ENCODE data around the gene PPP1R9A. TPM values are rescaled to one million over a fixed set of nuclear protein-coding genes. Genes with fewer than 3 reads are reported as not detected.
"Not testable (repeated sequence)": the region's sequence is repeated elsewhere in the genome, so short reads cannot be mapped to it uniquely, and the experiment has no call there.

The PPP1R9A gene
- total RNA-seq, 1 donor from 2014 or later = 21.9 TPM

DNA sequence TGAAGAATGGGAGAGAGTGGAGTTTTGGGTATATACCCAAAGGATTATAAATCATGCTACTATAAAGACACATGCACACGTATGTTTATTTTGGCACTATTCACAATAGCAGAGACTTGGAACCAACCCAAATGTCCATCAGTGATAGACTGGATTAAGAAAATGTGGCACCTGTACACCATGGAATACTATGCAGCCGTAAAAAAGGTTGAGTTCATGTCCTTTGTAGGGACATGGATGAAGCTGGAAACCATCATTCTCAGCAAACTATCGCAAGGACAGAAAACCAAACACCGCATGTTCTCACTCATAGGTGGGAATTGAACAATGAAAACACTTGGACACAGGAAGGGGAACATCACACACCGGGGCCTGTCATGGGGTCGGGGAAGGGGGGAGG lies 101.4 kb downstream of the PPP1R9A start:
- DNase-seq (ENCODE audit: missing footprints); intact Hi-C loops (cut with DNase I): not testable (repeated sequence)

DNA sequence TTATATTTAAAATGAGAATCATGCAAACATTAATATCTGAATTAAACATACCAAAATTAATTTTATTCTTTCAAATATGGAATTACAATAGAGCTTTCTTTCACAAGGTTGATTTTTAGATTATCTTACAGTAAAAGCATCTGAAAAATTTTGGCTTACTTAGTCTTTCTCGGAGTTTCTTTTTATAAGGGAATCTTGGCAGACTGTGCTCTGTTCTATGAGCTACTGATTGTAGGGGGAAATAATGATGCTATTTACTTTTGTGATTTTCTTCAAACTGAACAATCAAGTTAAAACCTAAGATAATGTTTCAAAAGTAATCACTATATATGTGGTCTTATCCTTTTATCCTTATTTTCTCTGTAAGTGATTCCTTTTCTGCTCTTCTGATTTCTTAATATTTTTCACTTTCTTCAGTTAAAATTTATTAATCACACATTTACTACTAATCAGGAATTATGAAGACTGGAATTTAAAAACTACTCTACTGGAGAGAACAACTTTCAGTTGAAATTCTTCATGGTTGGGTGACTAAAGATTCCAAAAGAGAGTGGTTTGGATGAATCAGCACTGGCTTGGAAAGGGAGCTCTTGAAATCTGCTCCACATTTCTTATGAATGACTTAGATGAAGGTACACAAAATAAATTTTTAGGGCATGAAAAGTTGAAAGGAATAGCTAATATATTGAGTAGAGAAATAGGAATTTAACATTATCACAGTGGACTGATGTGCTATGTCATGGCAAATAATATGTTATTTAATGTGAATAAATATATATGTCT lies 103.9 kb downstream of the PPP1R9A start:
- DNase-seq (ENCODE audit: missing footprints) (no peak), ATAC-seq (no peak)
- intact Hi-C loops (cut with DNase I) = no loop called here

More for the DNA sequence above, 101.4 kb downstream of the PPP1R9A start:
- not testable (repeated sequence) for ATAC-seq

DNA sequence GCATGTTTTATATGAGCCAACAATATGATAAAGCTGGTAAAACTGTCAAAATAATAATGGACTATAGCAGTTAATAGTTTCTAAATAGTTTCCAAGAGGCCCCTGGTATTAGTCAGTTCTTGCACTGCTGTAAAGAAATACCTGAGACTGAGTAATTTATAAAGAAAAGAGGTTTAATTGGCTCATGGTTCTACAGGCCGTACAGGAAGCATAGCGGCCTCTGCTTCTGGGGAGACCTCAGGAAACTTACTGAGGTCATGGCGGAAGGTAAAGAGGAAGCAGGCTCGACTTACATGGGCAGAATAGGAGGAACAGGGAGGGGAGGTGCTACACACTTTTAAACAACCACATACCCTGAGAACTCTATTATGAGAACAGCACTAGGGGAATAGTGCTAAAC lies 104.6 kb downstream of the PPP1R9A start:
- DNase-seq (ENCODE audit: missing footprints) (no peak), ATAC-seq (no peak)
- intact Hi-C loops (cut with DNase I) = no loop called here

DNA sequence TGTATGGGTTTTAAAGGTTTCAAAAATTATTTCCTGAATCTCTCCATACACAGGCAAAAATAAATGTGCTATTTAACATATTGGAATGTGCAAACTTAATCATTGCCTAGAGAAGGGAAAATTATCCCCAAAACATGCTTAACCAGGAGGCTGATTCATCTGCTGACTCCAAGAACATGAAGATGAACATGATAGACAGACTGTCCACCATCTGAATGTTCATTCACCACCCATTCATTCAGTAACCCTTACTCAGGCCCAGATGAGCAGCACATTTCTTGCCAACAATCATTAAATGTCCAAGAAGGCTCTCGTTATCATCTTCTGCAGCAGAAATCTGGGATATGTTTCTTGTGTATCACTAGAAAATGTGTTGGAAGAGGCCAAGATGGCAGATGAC lies 110.6 kb downstream of the PPP1R9A start:
- intact Hi-C loops (cut with DNase I) = no loop called here
- ATAC-seq (no peak), DNase-seq (ENCODE audit: missing footprints) (no peak)

DNA sequence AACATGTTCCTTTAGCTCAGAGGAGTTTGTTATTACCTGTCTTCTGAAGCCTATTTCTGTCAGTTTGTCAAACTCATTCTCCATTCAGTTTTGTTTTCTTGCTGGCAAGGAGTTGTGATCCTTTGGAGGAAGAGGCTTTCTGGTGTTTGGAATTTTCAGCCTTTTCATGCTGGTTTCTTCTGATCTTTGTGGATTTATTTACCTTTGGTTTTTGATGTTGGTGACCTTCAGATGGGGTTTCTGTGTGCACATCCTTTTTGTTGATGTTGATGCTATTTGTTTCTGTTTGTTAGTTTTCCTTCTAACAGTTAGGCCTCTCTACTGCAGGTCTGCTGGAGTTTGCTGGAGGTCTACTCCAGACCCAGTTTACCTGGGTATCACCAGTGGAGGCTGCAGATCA lies 118.6 kb downstream of the PPP1R9A start:
- DNase-seq (ENCODE audit: missing footprints) (no peak), ATAC-seq (no peak)
- intact Hi-C loops (cut with DNase I) = no loop called here

DNA sequence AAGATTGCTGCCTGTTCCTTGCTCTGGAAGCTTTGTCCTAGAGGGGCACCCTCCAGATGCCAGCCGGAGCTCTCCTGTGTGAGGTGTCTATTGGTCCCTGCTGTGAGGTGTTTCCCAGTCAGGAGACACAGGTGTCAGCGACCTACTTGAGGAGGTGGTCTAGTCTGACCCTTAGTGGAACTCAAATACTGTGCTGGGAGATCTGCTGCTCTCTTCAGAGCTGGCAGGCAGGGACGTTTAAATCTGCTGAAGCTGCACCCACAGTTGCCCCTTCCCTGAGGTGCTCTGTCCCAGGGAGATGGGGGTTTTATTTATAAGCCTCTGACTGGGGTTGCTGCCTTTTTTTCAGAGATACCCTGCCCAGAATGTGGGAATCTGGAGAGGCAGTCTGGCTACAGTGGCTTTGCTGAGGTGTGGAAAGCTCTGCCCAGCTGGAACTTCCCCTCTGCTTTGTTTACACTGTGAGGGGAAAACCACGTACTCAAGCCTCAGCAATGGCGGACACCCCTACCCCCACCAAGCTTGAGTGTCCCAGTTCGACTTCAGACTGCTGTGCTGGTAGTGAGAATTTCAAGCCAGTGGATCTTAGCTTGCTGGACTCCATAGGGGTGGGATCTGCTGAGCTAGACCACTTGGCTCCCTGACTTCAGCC lies 119.2 kb downstream of the PPP1R9A start:
- intact Hi-C loops (cut with DNase I) = no loop called here
- DNase-seq (ENCODE audit: missing footprints) (no peak), ATAC-seq (no peak)

DNA sequence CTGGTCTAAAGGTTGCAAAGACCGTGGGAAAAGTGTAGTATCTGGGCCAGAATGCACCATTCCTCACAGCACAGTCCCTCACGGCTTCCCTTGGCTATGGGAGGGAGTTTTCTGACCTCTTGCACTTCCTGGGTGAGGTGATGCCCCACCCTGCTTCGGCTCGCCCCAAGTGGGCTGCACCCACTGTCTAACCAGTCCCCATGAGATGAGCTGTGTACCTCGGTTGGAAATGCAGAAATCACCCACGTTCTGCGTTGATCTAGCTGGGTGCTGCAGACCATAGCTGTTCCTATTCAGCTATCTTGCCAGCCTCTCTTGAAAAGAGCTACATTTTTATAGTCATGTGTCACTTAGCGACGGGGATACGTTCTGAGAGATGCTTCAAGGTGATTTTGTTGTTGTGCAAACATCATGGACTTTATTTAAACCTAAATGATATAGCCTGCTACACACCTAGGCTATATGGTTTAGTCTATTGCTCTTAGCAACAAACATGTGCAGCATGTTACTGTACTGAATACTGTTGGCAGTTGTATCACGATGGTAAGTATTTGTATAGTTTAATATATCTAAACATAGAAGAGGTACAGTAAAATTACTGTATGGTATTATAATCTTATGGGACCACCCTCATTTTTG lies 120.0 kb downstream of the PPP1R9A start:
- ATAC-seq = no peak
- intact Hi-C loops (cut with DNase I) = no loop called here

DNA sequence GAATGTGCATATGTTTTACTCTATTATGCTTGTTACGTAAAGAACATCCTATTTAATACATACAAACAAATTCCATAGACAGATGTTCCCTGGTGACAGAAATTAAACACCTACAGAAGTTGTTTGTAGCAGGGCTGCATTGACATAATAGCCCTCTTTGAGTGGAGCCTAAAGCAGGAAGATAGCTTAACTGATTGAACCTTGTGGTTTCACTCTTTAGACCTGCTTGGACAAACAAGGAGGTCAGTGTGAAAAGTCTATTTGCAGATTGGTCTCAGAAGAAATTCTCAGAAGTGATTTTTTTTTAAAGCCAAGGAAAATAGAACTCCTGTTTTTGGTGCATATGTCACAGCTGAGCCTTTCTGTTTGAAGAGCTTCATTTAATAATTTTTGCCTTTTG lies 121.3 kb downstream of the PPP1R9A start:
- intact Hi-C loops (cut with DNase I) = no loop called here
- no peak for ATAC-seq
- no peak for DNase-seq (ENCODE audit: missing footprints)

More for the DNA sequence above, 120.0 kb downstream of the PPP1R9A start:
- DNase-seq (ENCODE audit: missing footprints) = no peak

DNA sequence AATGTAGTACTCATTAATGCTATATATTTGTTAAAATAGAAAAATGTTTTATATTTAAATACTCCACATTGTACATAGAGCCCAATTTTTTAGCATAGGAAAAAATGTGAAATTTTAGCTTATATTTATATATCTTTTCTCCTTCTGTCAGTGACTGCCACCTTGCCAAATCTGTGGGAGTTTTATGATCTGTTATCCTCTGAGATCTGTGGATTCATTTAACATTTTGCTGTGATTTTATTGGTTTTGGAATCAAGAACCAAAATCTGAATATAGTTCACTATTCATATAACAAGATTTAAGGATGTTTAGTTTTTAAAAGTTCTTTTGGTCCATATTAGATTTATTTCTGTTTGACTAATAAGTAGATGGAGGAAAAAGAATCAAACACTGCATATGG lies 127.9 kb downstream of the PPP1R9A start:
- intact Hi-C loops (cut with DNase I) = no loop called here
- DNase-seq (ENCODE audit: missing footprints) (no peak), ATAC-seq (no peak)

DNA sequence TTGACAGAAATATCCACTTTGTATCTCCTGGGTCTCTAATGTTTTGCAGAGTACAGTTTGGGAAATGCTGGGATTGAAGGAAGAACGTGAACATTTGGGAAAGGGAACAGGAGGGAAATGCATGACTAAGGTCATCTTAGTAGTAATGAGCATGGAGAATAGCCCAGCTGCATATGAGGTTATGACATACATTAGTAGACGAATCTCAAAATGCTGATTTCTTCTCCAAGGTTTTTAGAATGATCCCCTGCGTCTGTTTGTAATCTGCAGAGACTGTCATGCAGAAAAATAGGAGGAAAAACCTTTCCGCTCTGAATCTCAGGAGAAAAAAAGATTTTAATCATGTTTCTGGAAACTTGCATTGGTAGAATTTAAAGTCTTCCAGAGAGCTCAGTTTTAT lies 133.6 kb downstream of the PPP1R9A start:
- ATAC-seq (no peak), DNase-seq (ENCODE audit: missing footprints) (no peak)
- intact Hi-C loops (cut with DNase I) = no loop called here

DNA sequence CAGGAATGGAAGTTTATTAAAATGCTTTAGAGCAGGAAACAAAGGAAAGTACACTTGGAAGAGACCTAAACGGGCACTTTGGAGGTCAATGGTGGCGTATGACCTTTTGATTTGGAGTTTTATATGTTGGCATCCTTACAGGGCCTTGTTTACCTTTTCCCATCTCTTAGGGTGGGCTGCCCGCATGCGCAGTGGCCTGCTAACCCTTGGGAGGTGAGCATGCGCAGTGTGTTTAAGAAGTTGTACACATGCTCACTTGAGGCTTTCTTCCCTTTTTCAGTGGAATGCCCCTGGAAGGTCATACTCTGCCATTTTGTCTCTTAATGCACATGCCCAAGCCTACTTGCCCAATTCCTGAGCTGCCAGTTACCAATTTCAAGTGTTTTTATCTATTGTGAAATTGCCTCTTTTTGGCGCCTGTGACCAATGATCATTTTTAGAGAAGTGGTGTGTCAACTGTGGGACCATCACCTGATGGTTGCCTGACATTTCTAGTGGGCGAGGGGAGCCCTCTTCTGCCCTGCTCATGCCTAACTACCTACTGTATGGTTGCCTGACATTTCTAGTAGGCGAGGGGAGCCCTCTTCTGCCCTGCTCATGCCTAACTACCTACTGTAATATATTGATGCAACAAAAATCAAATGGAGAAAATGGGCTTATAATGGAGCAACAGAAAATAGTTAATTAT lies 138.0 kb downstream of the PPP1R9A start:
- DNase-seq (ENCODE audit: missing footprints) = no peak
- intact Hi-C loops (cut with DNase I) = loop anchor here (5.0 kb wide), 1 partner anchor 138 kb away; the partner anchor contains the start of gene PPP1R9A
- ATAC-seq = no peak

DNA sequence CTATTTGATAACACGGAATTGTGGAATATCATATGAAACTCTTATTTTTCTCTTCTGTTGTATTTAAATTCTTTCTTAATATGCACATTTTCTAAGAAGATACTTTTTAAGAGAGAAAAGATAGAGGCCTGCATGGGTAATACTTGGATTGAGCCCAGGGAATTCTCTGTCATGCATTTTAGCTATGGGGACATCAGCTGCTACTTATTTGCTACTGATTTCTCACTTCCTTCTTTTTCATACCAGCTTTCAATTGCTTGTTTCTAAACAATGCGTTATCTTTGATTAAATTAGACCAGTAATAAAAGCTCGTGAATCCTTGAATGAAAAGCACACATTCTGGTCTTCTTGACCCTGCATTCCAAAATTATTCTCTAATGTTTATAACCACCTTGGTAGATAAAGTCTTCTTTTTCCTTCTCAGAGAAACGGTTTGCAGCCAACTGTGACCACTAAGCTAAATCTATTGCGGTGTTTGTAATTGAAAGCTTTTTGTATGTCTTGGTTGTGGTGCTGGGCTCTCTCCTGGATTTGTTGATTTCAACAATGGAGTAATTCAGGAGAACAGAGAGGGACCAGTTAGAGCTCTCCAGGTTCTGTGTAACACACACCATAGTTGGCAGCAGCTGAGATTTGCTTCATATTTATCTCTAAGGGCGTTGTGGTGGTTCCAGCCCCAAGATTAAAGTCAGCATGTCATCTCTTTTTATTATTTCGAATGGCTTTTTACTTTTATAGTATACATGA lies 139.3 kb downstream of the PPP1R9A start:
- DNase-seq (ENCODE audit: missing footprints) = no peak
- ATAC-seq = no peak
- intact Hi-C loops (cut with DNase I) = loop anchor here (5.0 kb wide), 1 partner anchor 139 kb away; the partner anchor contains the start of gene PPP1R9A

DNA sequence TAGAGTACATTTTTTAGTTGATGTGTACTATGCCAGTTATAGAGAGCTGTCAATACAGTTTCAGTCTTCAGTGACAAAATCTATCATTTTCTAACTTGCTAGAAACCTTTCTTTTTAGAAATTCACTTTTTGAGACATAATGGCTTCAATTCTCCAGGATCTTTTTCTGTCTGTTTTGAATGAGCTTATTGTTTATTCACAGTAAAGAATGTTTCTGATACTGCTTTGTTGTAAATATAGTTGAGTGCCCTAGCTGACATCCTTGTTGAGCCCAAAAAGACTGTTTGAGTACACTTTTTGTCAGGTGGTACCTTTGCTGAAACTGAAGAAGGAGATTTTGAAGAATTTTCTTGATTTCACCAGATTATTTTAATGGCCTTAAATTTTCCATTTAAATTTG lies 139.9 kb downstream of the PPP1R9A start:
- DNase-seq (ENCODE audit: missing footprints) (no peak), ATAC-seq (no peak)
- intact Hi-C loops (cut with DNase I) = loop anchor here (5.0 kb wide), 1 partner anchor 140 kb away; the partner anchor contains the start of gene PPP1R9A

DNA sequence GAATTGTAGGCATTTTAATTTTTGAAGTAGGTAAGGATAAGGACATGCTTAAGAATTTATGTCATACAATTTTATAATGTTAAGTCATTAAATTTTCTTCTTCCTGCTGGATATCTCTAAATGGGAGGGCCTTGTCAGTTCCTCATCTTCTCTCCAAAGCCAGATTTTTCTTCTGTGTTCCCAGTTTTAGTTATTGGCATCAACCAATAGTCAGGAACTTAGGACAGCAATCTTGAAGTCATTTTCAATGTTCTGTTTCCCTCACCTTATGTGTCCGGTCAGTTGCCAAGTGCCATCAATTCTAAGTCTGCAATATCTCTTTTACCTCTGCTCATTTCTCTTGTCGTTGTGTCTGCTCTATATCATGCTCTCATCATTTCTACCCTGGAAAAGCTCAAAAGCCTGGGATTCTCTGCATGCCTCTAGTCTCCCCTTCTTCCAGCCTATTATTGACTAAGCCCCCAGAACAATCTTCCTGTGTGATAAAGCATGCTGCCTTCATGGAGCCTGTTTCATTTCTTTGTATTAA lies 145.2 kb downstream of the PPP1R9A start:
- ATAC-seq = no peak
- intact Hi-C loops (cut with DNase I) = no loop called here
- no peak for DNase-seq (ENCODE audit: missing footprints)

DNA sequence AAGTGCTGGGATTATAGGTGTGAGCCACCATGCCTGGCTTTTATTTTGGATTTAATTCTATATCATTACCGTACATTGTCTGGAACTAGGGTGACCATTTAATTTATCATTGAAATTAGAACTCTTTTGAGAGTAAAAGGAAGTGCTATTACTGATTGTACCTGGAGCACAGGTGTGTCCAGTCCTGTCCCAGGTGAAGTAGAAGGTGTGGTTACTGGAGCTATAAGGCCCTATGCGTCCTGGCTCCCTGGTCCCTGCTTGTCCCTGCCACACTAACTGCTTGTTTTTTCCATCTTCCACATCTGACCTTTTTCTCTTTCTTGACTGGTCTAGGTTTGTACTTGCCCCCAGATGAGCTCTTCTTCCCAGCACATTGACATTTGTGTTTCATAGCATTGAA lies 147.0 kb downstream of the PPP1R9A start:
- ATAC-seq (no peak), DNase-seq (ENCODE audit: missing footprints) (no peak)
- intact Hi-C loops (cut with DNase I) = no loop called here

DNA sequence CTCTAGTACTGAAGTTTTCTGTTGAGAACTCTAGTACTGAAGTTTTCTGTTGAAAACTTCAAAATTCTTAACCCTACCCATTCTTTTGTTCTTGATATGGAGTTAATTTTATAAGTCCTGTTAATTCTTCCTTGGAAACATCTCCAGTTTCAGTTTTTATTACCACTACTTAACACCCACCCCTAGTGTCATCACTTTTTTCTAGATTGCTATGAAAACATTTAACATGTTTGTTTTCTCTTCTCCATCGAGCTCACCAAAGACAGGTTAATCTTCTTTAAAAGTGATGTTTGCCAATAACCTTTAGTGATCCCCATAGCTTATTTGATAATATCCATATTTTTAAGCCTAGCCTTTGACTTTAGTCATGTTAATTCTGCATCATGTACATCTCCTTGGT lies 147.9 kb downstream of the PPP1R9A start:
- ATAC-seq = no peak
- intact Hi-C loops (cut with DNase I) = no loop called here
- no peak for DNase-seq (ENCODE audit: missing footprints)

DNA sequence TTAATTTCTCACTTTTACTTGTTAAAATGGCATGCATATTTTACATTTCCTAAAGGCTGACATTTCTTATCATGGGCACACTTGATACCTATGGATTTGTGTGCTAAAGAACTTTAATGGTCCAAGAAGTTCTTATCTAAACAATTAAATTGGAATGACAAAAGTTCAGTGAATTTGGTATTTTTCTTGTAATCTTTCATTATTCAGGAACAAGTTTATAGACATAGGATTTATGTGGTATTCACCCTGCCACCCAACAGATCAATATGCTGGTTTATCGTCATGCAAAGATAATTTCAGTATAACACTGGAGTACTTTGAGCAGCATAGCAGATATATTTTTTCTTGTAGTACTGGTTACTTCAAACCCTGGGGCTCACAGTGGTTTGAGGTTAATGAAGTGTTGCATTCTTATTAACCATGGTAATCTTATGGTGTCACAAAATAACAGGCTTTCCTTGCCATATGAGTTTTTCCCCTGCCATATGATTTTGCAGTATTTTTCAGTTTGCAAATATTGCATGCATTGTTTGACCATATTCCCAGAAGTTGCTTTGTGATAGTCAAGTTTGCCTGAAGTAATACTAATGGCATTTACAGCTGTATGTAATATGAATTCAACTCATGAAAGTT lies 148.8 kb downstream of the PPP1R9A start:
- intact Hi-C loops (cut with DNase I) = no loop called here
- ATAC-seq = no peak
- DNase-seq (ENCODE audit: missing footprints) = no peak

DNA sequence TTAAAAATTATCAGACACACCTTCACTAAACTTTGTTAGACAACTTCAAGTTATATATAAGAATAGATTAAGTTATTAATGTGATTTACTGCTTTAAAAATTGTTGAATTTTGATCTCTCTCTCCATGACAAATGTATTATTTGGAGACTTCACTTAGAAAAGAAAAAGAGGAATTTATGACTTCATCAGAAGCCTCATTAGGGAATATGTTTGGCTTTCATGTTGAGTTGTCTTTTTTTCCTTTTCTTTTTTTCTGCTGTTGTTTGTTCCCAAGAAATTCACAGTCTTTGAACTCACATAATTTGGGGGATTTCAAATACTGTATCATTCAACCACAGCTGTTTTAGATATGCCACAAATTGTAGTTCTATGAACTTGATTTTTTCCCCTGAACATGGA lies 149.5 kb downstream of the PPP1R9A start:
- intact Hi-C loops (cut with DNase I) = no loop called here
- ATAC-seq = no peak
- no peak for DNase-seq (ENCODE audit: missing footprints)

All from Right ventricle myocardium inferior (tissue), 1 donor.